Left renal pelvis (tissue), 4 donors: ENCODE measurements around the gene MUC22. TPM values are rescaled to one million over a fixed set of nuclear protein-coding genes. Genes with fewer than 3 reads are reported as not detected.
"Not testable (repeated sequence)": the region's sequence is repeated elsewhere in the genome, so short reads cannot be mapped to it uniquely, and the experiment has no call there.

ENCODE experiments used
- DNase-seq, 4 donors: peaks; one replicate each; pipeline ENCODE4 v3.0.0-alpha.2; 2013; ENCODE audit warnings: low read depth in 4 of 4, low spot score in 3 of 4
- polyA plus RNA-seq, 4 donors: library from polyadenylated mRNA; unstranded; fragments of 120-200 nt; gene quantifications; one replicate each; pipeline ENCODE4 v1.2.1, GENCODE V29; 2013; ENCODE audit not compliant: insufficient read length in 4 of 4

MUC22 gene
- polyA plus RNA-seq, 4 donors = not detected

DNA sequence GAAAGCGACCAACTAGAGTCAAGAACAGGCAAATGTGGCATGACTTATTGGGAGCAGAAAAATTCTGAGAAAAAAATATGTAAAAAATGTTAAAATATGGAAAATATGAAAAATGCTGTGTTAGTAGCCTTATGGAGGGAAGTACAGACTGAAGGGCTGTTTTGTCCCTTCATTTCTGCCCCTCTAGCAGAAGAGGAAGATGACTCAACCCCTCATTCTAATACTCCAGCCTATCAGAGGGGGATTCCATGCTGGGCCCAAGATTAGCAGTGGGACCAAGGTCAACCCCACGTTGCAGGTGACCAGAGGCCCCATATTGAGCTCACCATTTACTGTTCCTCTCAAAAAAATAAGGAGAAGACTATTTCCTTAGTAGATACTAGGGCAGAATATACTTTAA is 18.4 kb upstream of the MUC22 start:
- DNase-seq = no peak

DNA sequence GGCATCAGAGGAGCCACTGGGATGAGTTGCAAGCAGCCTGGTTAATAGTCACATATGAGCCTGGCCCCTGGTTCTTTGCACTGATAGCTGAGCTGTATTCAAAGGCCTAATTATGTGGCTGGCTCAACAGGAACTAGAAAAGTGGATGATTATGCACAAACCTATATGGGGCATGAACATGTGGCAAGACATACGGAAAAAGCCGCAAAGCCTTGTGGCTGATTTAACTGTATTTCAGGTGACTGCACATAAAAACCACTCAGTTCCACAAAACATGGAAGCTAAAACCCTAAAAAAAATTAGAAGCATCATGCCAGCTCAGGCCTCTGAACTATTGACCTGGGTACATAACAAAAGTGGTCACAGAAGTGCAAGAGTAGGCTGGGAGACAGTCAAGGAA is 13.0 kb upstream of the MUC22 start:
- DNase-seq = no peak

DNA sequence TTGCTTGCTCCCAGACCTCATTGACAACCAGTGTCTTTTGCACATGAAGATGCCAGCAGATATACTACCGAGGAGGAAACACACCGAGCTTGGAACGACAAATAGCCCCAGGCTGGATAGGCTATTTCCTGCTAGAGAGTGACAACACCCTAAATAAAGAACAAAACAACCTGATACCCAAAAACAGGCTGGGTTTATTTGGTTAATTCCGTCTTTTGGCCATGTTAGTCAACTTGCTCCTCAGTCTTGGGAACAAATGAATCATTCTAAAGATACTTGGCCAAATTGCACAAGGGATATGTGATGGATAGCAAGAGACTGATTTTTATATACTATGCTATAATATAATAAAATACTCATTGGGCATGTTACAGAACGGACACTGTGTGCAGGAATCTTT is 11.5 kb upstream of the MUC22 start:
- DNase-seq = no peak

DNA sequence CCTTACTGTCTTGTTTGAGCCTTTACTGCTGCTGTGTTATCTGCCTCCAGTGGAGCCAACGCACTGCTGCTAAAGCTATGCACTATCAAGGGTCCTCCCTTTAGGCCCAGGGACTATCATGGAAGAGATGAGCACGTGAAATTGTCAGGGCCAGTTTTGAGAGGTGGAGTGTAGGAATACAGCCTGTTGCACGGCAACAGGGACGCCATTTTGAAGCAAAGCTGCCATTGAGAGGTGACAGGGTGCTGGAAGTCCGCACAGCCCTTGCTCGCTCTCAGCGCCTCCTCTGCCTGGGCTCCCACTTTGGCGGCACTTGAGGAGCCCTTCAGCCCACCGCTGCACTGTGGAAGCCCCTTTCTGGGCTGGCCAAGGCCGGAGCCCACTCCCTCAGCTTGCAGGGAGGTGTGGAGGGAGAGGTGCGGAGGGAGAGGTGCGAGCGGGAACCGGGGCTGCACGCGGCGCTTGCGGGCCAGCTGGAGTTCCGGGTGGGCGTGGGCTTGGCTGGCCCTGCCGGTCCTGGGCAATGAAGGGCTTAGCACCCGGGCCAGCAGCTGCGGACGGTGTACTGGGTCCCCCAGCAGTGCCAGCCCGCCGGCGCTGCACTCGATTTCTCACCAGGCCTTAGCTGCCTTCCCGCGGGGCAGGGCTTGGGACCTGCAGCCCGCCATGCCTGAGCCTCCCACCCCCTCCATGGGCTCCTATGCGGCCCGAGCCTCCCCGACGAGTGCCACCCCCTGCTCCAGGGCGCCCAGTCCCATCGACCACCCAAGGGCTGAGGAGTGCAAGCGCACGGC is 10.0 kb upstream of the MUC22 start:
- not testable (repeated sequence) for DNase-seq

DNA sequence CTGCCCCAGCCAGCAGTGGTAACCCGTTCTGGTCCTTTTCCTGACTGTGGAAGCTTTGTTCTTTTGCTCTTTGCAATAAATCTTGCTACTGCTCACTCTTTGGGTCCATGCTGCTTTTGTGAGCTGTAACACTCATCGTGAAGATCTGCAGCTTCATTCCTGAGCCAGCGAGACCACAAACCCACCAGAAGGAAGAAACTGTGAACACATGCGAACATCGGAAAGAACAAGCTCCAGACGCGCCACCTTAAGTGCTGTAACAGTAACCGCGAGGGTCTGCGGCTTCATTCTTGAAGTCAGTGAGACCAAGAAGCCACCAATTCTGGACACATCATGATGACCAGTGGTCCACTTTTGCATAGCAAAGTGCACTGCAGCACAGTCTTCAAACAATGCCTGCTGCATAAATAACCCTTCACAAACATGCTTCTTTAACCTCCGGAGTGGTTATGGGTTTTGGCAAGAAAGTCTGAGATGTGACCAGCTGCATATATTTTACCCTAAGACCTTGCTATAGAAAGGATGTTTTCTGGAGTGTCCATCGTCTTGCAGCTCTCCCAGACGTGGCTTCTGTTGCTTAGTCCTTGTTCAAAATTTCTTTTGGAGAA is 8.9 kb upstream of the MUC22 start:
- DNase-seq = no peak

DNA sequence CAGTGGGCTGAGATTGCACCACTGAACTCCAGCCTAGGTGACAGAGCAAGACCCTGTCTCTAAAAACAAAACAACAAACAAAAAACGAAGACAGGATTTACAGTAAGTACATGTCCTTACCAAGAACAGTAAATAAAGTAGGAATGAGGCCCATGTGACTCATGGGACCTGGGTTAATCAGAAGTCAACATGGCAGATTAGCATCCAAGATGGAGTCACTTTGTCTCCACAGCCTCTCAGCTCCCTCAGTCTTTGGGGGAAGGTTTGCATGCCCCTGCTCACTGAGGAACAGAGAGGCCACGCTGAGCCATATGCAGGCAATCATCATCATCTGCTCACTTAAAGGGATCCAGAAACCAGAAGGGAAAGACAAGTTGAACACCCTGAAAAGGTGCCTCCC is 7.8 kb upstream of the MUC22 start:
- DNase-seq = no peak

DNA sequence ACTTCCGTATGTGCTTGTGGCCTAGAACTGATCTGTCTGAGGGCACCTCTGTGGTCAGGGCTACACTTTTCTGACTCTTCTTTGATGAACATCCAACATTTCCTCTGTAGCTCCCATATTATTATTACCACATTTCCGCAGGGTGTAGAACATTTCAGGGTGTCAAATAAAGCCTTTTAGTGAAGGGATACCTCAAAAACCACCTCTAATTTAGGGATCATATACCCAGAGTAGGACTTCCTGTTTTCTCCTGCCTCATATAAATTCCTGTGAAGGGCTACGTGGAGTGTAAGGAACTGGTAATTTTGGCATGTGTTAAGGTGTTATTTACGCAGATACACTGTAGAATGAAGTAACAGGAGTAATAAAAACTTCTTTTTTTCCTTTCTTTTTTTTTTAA is 5.5 kb upstream of the MUC22 start:
- no peak for DNase-seq

DNA sequence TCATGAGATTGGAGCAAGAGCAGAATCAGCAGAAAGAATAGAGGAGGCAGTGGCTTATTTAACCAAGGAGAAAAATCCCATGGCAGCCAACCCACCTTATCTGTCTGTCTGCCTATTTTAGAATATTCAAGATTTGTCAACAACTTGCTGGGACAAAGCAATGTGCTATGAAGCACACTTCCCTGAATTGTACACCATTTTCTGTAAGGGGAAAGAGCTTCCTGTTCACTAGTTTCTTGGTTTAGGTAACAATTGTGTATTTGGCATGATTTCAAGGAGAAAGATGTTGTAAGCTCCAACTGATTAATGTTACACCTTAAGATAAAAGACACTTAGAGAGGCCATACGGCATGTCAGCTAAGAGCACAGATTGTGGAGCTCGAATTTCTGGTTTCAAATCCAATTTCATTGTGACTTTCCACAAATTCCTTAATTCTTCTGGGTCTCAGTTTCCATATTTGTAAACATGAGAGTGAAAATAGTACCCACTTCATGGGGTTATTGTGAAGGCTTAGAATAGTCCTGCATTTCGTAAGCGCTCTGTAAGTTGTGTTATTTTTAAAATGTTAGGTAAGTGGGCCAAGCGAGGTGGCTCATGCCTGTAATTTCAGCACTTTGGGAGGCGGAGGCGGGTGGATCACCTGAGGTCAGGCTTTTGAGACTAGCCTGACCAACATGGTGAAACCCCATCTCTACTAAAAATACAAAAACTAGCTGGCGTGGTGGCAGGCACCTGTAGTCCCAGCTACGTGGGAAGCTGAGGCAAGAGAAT is 4.8 kb upstream of the MUC22 start:
- DNase-seq = no peak

DNA sequence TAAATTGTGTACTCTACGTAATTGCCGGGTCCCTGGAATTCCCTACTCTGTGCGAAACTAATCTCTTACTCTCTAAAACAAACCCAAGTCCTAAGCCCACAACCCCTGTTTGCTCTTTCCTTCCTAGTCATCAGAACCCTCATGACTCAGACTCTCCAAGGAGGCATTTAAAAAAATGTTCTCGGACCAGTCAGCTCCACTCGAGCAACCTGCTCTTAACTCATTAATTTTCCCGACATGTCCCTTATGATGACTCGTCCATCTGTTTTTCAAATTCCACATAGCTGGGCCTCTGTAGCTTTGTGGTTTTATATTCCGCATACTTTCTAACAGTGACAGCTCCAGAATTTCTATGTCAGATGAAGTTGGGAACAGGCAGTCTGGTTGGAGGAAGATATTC is 2.6 kb upstream of the MUC22 start:
- no peak for DNase-seq

DNA sequence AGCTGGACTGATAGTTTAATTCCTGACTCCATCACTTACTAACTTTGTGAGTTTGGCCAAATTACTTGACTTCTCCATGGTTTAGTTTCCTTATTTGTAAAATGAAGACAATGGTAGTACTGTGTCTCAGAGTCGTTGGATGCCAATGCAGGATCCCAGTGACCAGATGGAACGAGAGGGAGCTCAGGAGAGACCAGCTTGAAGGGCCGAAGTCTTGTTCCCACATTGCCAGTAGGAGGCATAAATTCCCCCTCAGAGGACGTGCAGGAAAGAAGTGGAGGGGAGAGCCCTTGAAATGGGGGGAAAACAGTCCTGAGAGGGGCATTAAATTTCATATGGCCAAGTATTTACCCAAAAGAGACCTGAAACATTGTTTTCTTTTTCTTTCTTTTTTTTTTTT is 2.1 kb upstream of the MUC22 start:
- DNase-seq = no peak

DNA sequence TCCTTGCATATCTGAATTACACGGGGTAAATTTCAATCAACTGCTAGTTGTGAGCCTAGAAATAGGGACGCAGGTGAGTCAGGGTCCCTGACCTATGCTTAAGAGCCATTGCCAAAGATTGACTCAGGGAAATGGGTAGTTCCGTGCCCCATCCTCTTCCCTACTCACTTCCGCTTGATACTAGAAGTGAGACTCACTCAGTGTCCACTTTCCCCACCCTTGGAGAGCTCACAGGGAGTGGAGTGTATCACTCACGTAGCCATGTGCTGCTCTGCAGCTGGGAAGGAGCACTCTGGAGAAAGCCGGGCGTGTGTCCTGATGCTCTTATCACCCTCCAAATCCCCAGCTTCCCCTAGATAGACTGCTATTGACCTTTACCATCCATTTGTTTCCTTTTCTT is 543 bp upstream of the MUC22 start:
- no peak for DNase-seq

DNA sequence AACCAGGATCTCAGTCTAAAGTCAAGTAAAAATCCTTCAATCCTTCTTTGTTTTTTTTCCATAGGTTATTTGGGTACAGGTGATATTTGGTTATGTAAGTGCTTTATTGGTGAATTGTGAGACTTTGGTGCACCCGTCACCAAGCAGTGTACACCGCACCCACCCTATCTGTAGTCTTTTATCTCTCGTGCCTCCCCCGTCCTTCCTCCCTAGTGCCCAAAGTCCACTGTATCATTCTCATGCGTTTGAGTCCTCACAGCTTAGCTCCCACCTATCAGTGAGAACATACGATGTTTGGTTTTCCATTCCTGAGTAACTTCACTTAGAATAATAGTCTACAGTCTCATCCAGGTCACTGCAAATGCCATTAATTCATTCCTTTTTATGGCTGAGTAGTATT is 879 bp downstream of the MUC22 start:
- no peak for DNase-seq

DNA sequence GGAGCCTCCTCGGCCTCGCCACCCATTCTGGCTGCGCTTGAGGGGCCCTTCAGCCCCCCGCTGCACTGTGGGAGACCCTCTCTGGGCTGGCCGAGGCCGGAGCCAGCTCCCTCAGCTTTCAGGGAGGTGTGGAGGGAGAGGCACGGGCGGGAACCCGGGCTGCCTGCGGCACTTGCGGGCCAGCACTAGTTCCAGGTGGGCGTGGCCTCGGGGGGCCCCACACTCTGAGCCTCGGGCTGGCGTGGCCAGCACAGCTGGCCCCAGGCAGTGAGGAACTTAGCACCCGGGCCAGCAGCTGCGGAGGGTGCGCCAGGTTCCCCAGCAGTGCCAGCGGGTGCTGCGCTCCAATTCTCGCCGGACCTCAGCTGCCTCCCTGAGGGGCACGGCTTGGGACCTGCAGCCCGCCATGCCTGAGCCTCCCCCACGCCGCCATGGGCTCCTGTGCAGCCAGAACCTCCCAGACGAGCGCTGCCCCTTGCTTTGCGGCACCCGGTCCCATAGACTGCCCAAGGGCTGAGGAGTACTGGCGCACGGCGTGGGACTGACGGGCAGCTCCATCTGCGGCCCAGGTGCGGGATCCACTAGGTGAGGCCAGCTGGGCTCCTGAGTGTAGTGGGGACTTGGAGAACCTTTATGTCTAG is 6.5 kb downstream of the MUC22 start:
- no peak for DNase-seq

DNA sequence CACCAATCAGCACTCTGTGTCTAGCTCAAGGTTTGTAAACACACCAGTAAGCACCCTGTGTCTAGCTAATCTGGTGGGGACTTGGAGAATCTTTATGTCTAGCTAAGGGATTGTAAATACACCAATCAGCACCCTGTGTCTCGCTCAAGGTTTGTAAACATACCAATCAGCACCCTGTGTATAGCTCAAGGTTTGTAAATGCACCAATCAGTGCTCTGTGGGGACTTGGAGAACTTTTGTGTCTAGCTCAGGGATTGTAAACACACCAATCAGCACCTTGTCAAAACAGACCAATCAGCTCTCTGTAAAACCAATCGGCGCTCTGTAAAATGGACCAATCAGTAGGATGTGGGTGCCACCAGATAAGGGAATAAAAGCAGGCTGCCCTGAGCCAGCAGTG is 7.2 kb downstream of the MUC22 start:
- DNase-seq = not testable (repeated sequence)

DNA sequence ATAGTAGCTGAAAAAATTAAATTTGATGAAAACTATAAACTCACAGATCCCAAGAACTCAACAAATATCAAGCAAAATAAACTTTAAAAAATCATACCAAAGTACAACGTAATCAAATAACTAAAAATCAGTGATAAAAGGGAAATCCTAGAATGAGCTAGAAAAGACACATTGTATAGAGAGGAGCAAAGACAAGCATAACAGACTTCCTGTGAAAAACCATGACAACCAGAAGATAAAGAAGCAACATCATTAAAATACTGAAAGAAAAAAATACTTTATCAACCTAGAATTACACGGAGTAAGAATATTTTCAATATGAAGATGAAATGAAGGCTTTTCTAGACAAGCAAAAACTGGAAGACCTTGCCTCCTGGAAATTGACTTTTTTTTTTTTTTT is 9.8 kb downstream of the MUC22 start:
- no peak for DNase-seq

DNA sequence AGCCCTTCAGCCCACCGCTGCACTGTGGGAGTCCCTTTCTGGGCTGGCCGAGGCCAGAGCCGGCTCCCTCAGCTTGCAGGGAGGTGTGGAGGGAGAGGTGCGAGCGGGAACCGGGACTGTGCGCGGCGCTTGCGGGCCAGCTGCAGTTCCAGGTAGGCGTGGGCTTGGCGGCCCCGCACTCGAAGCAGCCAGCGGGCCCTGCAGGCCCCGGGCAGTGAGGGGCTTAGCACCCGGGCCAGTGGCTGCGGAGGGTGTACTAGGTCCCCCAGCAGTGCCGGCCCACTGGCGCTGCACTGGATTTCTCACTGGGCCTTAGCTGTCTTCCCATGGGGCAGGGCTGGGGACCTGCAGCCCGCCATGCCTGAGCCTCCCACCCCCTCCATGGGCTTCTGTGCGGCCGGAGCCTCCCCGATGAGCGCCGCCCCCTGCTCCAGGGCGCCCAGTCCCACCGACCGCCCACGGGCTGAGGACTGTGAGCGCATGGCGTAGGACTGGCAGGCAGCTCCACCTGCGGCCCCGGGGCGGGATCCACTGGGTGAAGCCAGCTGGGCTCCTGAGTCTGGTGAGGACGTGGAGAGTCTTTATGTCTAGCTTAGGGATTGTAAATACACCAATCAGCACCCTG is 10.5 kb downstream of the MUC22 start:
- not testable (repeated sequence) for DNase-seq

DNA sequence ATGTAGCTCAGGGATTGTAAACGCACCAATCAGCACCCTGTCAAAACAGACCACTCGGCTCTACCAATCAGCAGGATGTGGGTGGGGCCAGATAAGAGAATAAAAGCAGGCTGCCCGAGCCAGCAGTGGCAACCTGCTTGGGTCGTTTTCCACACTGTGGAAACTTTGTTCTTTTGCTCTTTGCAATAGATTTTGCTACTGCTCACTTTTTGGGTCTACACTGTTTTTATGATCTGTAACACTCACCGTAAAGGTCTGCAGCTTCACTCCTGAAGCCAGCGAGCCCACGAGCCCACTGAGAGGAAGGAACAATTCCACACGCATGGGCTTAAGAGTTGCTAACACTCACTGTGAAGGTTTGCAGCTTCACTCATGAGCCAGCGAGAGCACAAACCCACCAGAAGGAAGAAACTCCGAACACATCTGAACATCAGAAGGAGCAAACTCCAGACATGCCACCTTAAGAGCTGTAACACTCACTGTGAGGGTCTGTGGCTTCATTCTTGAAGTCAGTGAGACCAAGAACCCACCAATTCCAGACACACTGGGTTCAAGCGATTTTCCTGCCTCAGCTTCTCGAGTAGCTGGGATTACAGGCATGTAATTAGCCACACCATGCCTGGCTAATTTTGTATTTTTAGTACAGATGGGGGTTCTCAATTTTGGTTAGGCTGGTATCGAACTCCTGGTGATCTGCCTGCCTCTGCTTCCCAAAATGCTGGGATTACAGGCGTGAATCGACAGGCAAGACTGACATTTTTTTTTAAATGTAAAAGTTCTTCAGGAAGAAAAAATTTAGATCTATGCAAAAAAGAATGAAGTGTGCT is 11.6 kb downstream of the MUC22 start:
- not testable (repeated sequence) for DNase-seq

DNA sequence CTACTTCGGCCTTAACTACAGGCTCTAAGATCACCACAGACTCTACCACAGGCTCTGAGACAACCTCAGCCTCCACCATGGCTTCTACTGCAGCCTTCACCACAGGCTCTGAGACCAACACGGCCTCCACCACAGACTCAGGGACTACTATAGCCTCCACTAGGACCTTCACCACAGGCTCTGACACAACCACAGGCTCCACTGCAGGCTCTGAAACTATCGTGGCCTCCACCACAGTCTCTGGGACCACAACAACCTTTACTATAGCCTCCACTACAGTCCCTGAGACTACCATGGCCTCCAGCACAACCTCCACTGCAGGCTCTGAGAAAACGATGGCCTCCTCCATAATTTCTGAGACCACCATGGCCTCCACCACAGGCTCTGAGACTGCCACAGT is 15.3 kb downstream of the MUC22 start:
- DNase-seq = no peak

DNA sequence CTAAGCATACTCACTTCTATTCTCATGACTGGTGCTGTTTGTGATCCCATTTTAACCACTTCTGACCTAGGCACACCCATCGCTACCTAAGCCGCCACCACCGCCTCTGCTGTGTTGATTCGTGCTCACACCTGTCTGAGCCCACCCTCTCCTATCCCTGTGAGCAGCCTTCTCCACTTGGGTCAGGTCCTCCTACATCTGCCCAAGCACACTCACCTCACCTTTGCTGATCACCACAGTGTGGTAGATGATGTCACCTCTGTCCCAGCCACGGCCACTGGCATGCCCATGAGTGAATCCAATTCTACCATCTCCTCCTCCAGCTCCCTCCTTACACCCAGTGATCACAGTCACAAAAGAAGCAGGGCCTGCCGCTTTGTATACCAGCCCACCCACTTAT is 20.8 kb downstream of the MUC22 start:
- DNase-seq = no peak

DNA sequence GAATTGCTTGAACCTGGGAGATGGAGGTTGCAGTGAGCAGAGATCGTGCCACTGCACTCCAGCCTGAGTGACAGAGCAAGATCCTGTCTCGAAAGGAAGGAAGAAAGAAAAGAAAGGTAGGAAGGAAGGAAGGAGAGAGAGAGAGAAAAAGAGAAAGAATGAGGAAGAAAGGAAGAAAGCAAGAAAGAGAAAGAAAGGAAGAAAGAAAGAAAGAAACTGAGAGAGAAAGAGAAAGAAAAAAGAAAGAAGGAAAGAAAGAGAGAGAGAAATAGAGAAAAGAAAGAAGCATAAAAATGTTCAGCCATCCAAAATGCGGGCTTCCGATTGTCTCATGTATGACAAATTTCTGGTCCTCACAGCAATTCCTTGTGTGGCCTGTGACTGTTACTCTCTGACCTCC is 22.8 kb downstream of the MUC22 start:
- no peak for DNase-seq
